ENCODE results near the gene MAGI1.

The MAGI1 gene

GRCh38 chr3:65741540-65741939 lies 297.2 kb downstream of the MAGI1 start:
- H3K4me1 ChIP-seq (ENCODE audit: insufficient read depth, low read length, poor library complexity, severe bottlenecking): no peaks in the 10 kb centered on the region
- no peak overlapping the region for H2AFZ ChIP-seq (ENCODE audit: low read length)
- no peak overlapping the region for H3K4me2 ChIP-seq (ENCODE audit: low read depth, low read length, poor library complexity, severe bottlenecking)
- no peaks in the 10 kb centered on the region for H3K36me3 ChIP-seq (ENCODE audit: insufficient read depth, low read length)
- no peaks in the 10 kb centered on the region for H3K27me3 ChIP-seq (ENCODE audit: insufficient read depth, low read length, poor library complexity, severe bottlenecking)
- H4K20me1 ChIP-seq (ENCODE audit: insufficient read depth, low read length, poor library complexity, severe bottlenecking): no peaks in the 10 kb centered on the region
- no peaks in the 10 kb centered on the region for H3K9me3 ChIP-seq (ENCODE audit: insufficient read depth, low read depth, low read length)
- H3K4me3 ChIP-seq (ENCODE audit: low read length, poor library complexity, severe bottlenecking): no peak overlapping the region
- TF ChIP-seq CTCF (conservative IDR thresholded peaks at IDR 0.05; ENCODE audit: low read length) (no peak), EZH2phosphoT487 (IDR thresholded peaks at IDR 0.05; ENCODE audit: borderline replicate concordance) (no peak)
- H3K9ac ChIP-seq (ENCODE audit: low read depth, low read length, poor library complexity, severe bottlenecking): no peak overlapping the region
- no peaks in the 10 kb centered on the region for H3F3A ChIP-seq (ENCODE audit: low read depth)
- H3K9me2 ChIP-seq (replicated peaks; ENCODE audit: low read depth, low read length): no peaks in the 10 kb centered on the region
- H3K79me2 ChIP-seq (ENCODE audit: insufficient read depth, low read length): no peaks in the 10 kb centered on the region

GRCh38 chr3:65739901-65740541 lies 298.7 kb downstream of the MAGI1 start:
- H3F3A ChIP-seq (ENCODE audit: low read depth): no peaks in the 10 kb centered on the region
- no peak overlapping the region for H3K4me3 ChIP-seq (ENCODE audit: low read length, poor library complexity, severe bottlenecking)
- H3K9me3 ChIP-seq (ENCODE audit: insufficient read depth, low read depth, low read length): no peaks in the 10 kb centered on the region
- no peak overlapping the region for H2AFZ ChIP-seq (ENCODE audit: low read length)
- H3K79me2 ChIP-seq (ENCODE audit: insufficient read depth, low read length): no peaks in the 10 kb centered on the region
- no peaks in the 10 kb centered on the region for H3K4me1 ChIP-seq (ENCODE audit: insufficient read depth, low read length, poor library complexity, severe bottlenecking)
- H3K36me3 ChIP-seq (ENCODE audit: insufficient read depth, low read length): no peaks in the 10 kb centered on the region
- TF ChIP-seq EZH2phosphoT487 (IDR thresholded peaks at IDR 0.05; ENCODE audit: borderline replicate concordance) (no peak), CTCF (conservative IDR thresholded peaks at IDR 0.05; ENCODE audit: low read length) (no peak)
- no peaks in the 10 kb centered on the region for H3K27me3 ChIP-seq (ENCODE audit: insufficient read depth, low read length, poor library complexity, severe bottlenecking)
- H3K4me2 ChIP-seq (ENCODE audit: low read depth, low read length, poor library complexity, severe bottlenecking): no peak overlapping the region
- no peaks in the 10 kb centered on the region for H4K20me1 ChIP-seq (ENCODE audit: insufficient read depth, low read length, poor library complexity, severe bottlenecking)
- no peaks in the 10 kb centered on the region for H3K9me2 ChIP-seq (replicated peaks; ENCODE audit: low read depth, low read length)
- H3K9ac ChIP-seq (ENCODE audit: low read depth, low read length, poor library complexity, severe bottlenecking): no peak overlapping the region

GRCh38 chr3:65734792-65735191 lies 303.9 kb downstream of the MAGI1 start:
- H3K4me3 ChIP-seq (ENCODE audit: low read length, poor library complexity, severe bottlenecking): no peak overlapping the region
- TF ChIP-seq CTCF (conservative IDR thresholded peaks at IDR 0.05; ENCODE audit: low read length): no peak
- no peak for TF ChIP-seq EZH2phosphoT487 (IDR thresholded peaks at IDR 0.05; ENCODE audit: borderline replicate concordance)
- H2AFZ ChIP-seq (ENCODE audit: low read length): no peak overlapping the region
- no peak overlapping the region for H3K9ac ChIP-seq (ENCODE audit: low read depth, low read length, poor library complexity, severe bottlenecking)
- no peaks in the 10 kb centered on the region for H3K36me3 ChIP-seq (ENCODE audit: insufficient read depth, low read length)
- no peaks in the 10 kb centered on the region for H3F3A ChIP-seq (ENCODE audit: low read depth)
- no peak overlapping the region for H3K4me2 ChIP-seq (ENCODE audit: low read depth, low read length, poor library complexity, severe bottlenecking)
- no peaks in the 10 kb centered on the region for H3K9me3 ChIP-seq (ENCODE audit: insufficient read depth, low read depth, low read length)
- H3K9me2 ChIP-seq (replicated peaks; ENCODE audit: low read depth, low read length): no peaks in the 10 kb centered on the region
- peaks cover 4% of the 10 kb centered on the region for H3K4me1 ChIP-seq (ENCODE audit: insufficient read depth, low read length, poor library complexity, severe bottlenecking)
- H4K20me1 ChIP-seq (ENCODE audit: insufficient read depth, low read length, poor library complexity, severe bottlenecking): no peaks in the 10 kb centered on the region
- H3K27me3 ChIP-seq (ENCODE audit: insufficient read depth, low read length, poor library complexity, severe bottlenecking): no peaks in the 10 kb centered on the region
- H3K79me2 ChIP-seq (ENCODE audit: insufficient read depth, low read length): no peaks in the 10 kb centered on the region

Measured in Loucy (cell line).